GM13977 (cell line): ENCODE results near the gene LARGE1.

Experiments used
- DNase-seq: peaks from one replicate; pipeline ENCODE4 v3.0.0; 2012; ENCODE audit warnings: low spot score
- in situ Hi-C: fragments of 300-500 bp; cut with MboI; formaldehyde crosslinking; loops from one replicate; pipeline ENCODE4 v1.12.0; 2022; ENCODE audit warnings: low sequenced_read_pairs, low pct_unique_long_range_greater_than_20kb, mixed read lengths, inconsistent platforms; ENCODE audit not compliant: unreplicated experiment
- TF ChIP-seq, protein P1 (sequence below): IDR thresholded peaks from 2 replicates; pipeline ENCODE4 v1.5.1; 2012; ENCODE audit warnings: mild to moderate bottlenecking, control low read depth; ENCODE audit not compliant: insufficient read depth; ENCODE audit errors: extremely low read depth, missing control alignments

The LARGE1 gene

GRCh38 chr22:33923033-33923432 is 2.8 kb upstream of the LARGE1 start:
- in situ Hi-C loops: loop anchor here (25.0 kb wide), 2 partner anchors 411 to 636 kb away; no protein-coding TSS in a partner anchor
- no peak for DNase-seq

GRCh38 chr22:33922349-33922681 is 2.0 kb upstream of the LARGE1 start:
- DNase-seq: no peak
- in situ Hi-C loops: loop anchor here (25.0 kb wide), 2 partner anchors 410 to 635 kb away; no protein-coding TSS in a partner anchor
- TF ChIP-seq, protein P1, sequence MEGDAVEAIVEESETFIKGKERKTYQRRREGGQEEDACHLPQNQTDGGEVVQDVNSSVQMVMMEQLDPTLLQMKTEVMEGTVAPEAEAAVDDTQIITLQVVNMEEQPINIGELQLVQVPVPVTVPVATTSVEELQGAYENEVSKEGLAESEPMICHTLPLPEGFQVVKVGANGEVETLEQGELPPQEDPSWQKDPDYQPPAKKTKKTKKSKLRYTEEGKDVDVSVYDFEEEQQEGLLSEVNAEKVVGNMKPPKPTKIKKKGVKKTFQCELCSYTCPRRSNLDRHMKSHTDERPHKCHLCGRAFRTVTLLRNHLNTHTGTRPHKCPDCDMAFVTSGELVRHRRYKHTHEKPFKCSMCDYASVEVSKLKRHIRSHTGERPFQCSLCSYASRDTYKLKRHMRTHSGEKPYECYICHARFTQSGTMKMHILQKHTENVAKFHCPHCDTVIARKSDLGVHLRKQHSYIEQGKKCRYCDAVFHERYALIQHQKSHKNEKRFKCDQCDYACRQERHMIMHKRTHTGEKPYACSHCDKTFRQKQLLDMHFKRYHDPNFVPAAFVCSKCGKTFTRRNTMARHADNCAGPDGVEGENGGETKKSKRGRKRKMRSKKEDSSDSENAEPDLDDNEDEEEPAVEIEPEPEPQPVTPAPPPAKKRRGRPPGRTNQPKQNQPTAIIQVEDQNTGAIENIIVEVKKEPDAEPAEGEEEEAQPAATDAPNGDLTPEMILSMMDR: no peak

More at GRCh38 chr22:33923033-33923432, 2.8 kb upstream of the LARGE1 start:
- TF ChIP-seq, protein P1: no peak

- peak; percentile 63 for DNase-seq
- TF ChIP-seq, protein P1: no peak
- in situ Hi-C loops: loop anchor here (25.0 kb wide), 2 partner anchors 409 to 634 kb away; no protein-coding TSS in a partner anchor
Measured at GRCh38 chr22:33921525-33922348, 1.5 kb upstream of the LARGE1 start.

- in situ Hi-C loops: loop anchor here (25.0 kb wide), 2 partner anchors 409 to 634 kb away; no protein-coding TSS in a partner anchor
- TF ChIP-seq, protein P1: no peak
- peak; percentile 95 for DNase-seq
Measured at GRCh38 chr22:33920927-33921524, 750 bp upstream of the LARGE1 start.

DNA sequence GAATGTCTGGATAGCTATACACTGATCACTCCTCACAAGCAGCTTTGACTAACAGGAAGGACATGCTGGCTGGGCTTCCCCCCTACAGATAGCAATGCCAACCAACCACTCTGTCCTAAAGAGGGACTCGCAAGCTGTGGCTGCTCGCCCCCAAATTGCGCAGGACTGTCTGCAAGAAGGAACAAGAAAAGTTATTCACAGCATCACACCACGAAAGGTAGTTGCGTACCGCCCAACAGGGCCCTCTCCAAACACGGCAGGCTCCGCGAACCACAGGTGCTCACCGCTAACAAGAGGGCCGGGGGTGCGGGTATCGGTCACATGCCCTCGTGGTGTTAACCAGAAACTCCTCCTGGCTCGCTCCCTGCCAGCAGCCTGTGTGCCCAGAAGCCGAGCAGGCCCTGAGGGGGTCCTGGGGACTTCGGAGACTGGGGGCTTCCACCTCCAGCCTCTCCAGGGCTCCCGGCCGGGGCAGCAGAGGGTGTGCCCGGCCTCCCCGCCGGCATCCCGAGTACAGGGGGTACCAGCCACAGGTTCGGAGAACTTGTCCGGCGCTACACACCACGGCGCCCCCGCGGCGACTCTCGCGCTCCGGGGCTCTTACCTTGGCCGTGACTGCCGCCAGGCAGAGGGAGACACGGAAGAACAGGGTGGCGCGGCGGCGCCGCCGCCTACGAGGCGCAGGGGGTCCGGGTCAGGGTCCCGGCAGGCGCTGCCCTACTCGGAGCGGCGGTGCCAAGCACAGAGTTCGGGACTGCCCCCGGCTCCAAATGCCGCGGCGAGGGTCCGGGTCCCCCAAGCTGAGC is 682 bp downstream of the LARGE1 start:
- TF ChIP-seq, protein P1: no peak
- peak; percentile 31 for DNase-seq
- in situ Hi-C loops: loop anchor here (25.0 kb wide), 2 partner anchors 407 to 632 kb away; no protein-coding TSS in a partner anchor
